ENCODE results near the gene CUL3. TPM values are rescaled to one million over a fixed set of nuclear protein-coding genes. Genes with fewer than 3 reads are reported as not detected.

CUL3 gene
- total RNA-seq, 1 donor from 2014 or later: 83.6 TPM

DNA sequence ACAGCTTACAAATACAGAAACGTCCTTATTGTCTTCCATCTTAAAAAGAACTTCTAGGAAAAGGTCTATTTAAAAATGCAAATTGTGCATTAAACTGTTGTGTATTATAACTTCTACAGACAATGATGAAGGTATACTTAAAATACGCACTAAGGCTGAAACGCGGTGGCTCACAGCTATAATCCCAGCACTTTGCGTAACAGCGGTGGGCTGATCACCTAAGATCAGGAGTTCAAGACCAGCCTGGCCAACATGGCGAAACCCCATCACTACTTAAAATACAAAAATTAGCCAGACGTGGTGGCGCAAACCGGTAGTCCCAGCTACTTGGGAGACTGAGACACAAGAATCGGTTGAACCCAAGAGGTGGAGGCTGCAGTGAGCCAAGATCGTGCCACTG is 4.9 kb downstream of the CUL3 start:
- Mint-ChIP-seq H3K4me1 (ENCODE audit: unreplicated experiment) (peaks cover 56% of the 10 kb centered on the region), H3K4me3 (ENCODE audit: unreplicated experiment) (no peak overlapping the region), H3K27me3 (ENCODE audit: unreplicated experiment) (no peaks in the 10 kb centered on the region), H3K36me3 (ENCODE audit: unreplicated experiment) (peaks cover 2% of the 10 kb centered on the region), H3K9me3 (ENCODE audit: unreplicated experiment) (no peaks in the 10 kb centered on the region), H3K27ac (ENCODE audit: unreplicated experiment) (no peak overlapping the region)
- no peak for DNase-seq (ENCODE audit: extremely low spot score, unreplicated experiment)
- TF ChIP-seq, protein P1, sequence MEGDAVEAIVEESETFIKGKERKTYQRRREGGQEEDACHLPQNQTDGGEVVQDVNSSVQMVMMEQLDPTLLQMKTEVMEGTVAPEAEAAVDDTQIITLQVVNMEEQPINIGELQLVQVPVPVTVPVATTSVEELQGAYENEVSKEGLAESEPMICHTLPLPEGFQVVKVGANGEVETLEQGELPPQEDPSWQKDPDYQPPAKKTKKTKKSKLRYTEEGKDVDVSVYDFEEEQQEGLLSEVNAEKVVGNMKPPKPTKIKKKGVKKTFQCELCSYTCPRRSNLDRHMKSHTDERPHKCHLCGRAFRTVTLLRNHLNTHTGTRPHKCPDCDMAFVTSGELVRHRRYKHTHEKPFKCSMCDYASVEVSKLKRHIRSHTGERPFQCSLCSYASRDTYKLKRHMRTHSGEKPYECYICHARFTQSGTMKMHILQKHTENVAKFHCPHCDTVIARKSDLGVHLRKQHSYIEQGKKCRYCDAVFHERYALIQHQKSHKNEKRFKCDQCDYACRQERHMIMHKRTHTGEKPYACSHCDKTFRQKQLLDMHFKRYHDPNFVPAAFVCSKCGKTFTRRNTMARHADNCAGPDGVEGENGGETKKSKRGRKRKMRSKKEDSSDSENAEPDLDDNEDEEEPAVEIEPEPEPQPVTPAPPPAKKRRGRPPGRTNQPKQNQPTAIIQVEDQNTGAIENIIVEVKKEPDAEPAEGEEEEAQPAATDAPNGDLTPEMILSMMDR (IDR thresholded peaks at IDR 0.05): no peak

DNA sequence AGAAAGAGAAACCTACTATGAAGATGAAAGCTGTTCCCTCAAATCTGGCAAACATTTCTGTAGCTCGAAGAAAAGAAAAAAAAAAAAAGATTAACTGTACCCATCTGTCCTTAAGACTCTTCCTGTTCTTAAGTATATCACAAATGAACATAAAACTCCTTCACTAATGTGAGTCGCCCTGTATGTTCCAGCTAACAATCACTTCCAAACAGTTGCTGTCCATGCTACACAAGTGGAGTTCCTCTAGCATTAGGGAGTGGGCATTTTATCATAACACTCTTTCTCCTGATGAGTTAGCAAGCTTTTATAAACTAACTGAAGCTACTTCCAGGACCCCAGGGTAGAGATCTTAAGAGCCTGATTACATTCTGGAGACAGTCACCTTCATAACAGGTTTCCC is 5.8 kb downstream of the CUL3 start:
- H3K4me3 Mint-ChIP-seq (ENCODE audit: unreplicated experiment): no peak overlapping the region
- H3K36me3 Mint-ChIP-seq (ENCODE audit: unreplicated experiment): peaks cover 2% of the 10 kb centered on the region
- no peaks in the 10 kb centered on the region for H3K27me3 Mint-ChIP-seq (ENCODE audit: unreplicated experiment)
- H3K9me3 Mint-ChIP-seq (ENCODE audit: unreplicated experiment): no peaks in the 10 kb centered on the region
- H3K27ac Mint-ChIP-seq (ENCODE audit: unreplicated experiment): peak overlapping the region; percentile 25
- DNase-seq (ENCODE audit: extremely low spot score, unreplicated experiment): no peak
- H3K4me1 Mint-ChIP-seq (ENCODE audit: unreplicated experiment): peaks cover 64% of the 10 kb centered on the region
- TF ChIP-seq, protein P1 (IDR thresholded peaks at IDR 0.05): no peak

DNA sequence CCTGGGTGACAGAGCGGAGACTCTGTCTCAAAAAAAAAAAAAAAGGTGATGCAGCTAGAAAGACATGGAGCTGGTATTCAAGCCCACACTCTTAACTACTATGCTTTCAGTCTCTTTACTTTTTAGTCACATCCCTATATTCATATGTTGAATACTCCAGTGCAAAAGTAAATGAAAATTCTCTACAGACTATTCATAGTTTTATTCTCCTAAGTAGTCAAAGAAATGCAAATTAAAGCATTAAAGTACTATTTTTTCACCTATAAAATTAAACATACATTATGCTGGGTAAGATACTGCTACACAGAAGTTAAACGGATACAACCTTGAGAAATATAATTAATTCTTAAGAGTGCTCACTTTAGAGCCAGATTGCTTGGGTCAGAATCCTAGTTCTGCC is 7.6 kb downstream of the CUL3 start:
- TF ChIP-seq, protein P1 (IDR thresholded peaks at IDR 0.05): no peak
- no peak for DNase-seq (ENCODE audit: extremely low spot score, unreplicated experiment)
- Mint-ChIP-seq H3K27ac (ENCODE audit: unreplicated experiment) (no peak overlapping the region), H3K4me3 (ENCODE audit: unreplicated experiment) (no peak overlapping the region), H3K4me1 (ENCODE audit: unreplicated experiment) (peaks cover 62% of the 10 kb centered on the region), H3K9me3 (ENCODE audit: unreplicated experiment) (no peaks in the 10 kb centered on the region), H3K36me3 (ENCODE audit: unreplicated experiment) (no peaks in the 10 kb centered on the region), H3K27me3 (ENCODE audit: unreplicated experiment) (no peaks in the 10 kb centered on the region)

DNA sequence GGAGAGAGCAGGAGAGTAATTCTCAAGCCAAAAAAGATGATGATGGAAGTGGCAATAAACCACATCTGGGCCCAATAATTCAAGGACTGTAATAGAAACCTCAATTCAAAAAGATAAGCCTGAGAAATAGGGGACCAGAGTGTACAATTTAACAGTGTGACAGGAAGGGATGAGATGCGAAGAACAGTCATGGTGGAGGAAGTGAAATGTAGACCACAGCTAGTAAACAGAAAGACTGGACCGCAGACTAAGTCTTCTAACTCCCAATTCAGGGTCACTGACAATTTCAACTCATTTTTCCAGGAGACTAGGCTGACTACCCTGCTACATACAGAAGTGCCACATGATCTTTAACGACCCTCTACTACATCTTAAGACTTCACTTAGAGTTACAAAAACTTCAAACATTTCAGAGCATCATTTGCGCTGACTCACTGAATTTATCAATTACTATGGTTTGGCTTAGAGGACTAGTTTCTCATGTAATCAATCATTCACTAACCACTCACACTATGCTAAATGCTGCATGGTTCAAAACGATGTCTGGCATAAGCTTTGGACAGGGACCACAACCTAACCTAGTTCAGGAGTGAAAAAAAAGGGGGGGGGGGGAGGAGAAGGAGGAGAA is 9.0 kb downstream of the CUL3 start:
- Mint-ChIP-seq H3K4me1 (ENCODE audit: unreplicated experiment) (peaks cover 65% of the 10 kb centered on the region), H3K27me3 (ENCODE audit: unreplicated experiment) (no peaks in the 10 kb centered on the region), H3K4me3 (ENCODE audit: unreplicated experiment) (no peak overlapping the region), H3K27ac (ENCODE audit: unreplicated experiment) (no peak overlapping the region), H3K36me3 (ENCODE audit: unreplicated experiment) (no peaks in the 10 kb centered on the region), H3K9me3 (ENCODE audit: unreplicated experiment) (no peaks in the 10 kb centered on the region)
- TF ChIP-seq, protein P1 (IDR thresholded peaks at IDR 0.05): no peak
- DNase-seq (ENCODE audit: extremely low spot score, unreplicated experiment): no peak

DNA sequence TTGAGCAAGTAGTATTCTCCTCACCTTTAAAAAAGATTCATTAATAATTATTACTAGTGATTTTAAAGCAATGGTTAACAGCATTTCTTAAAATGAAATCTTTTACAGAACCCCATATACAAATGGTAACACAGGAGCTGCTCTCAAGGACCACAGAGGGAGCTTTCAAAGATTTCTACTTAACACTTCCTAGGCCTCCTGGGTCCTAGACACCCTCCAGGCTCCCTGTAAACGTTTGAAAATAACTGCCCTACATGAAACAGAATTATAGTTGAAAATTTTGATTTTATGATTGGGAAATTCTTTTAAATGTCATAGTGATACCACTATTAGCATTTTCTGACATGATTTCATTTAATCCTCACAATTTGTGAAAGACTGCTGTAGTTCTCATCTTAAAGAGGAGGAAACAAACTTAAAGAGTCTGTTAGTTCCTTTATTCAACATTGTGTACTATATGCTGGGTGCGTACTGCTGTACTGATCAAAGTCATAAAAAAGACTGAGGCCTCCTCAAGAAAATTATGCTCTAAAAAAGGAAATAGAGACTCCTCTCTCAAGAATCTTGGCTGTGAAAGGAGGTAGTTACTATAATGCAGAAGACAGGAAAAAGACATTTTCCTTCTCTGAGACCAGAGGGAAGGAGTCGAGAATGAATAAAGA is 10.6 kb downstream of the CUL3 start:
- Mint-ChIP-seq H3K4me1 (ENCODE audit: unreplicated experiment) (peaks cover 66% of the 10 kb centered on the region), H3K27ac (ENCODE audit: unreplicated experiment) (peak overlapping the region; percentile 24), H3K9me3 (ENCODE audit: unreplicated experiment) (no peaks in the 10 kb centered on the region), H3K36me3 (ENCODE audit: unreplicated experiment) (no peaks in the 10 kb centered on the region), H3K4me3 (ENCODE audit: unreplicated experiment) (no peak overlapping the region), H3K27me3 (ENCODE audit: unreplicated experiment) (no peaks in the 10 kb centered on the region)
- TF ChIP-seq, protein P1 (IDR thresholded peaks at IDR 0.05): no peak
- no peak for DNase-seq (ENCODE audit: extremely low spot score, unreplicated experiment)

All from osteocyte (in vitro differentiated cells).